ENCODE measurements around the gene GFOD1. TPM values are rescaled to one million over a fixed set of nuclear protein-coding genes. Genes with fewer than 3 reads are reported as not detected.
"Not testable (repeated sequence)": the region's sequence is repeated elsewhere in the genome, so short reads cannot be mapped to it uniquely, and the experiment has no call there.

The GFOD1 gene
- total and polyA plus RNA-seq, 8 donors = 0.76 to 29.4 (median 11.4) TPM

GRCh38 chr6:13461307-13461706 lies 26.1 kb downstream of the GFOD1 start:
- peak overlapping the region in 2 of 5 donors; percentile 26 to 46 for H3K27ac ChIP-seq
- intact Hi-C loops (cut with DNase I; ENCODE audit: low total_unique reads) = no loop called here
- WGBS, 5 donors = 97 to 100% (median 98%) methylated on average over 4 of the region's 4 CpGs
- no peaks in the 10 kb centered on the region for H3K36me3 ChIP-seq
- no peak for TF ChIP-seq POLR2AphosphoS5 (IDR thresholded peaks at IDR 0.05)
- TF ChIP-seq POLR2A (IDR thresholded peaks at IDR 0.05) = no peak
- TF ChIP-seq CTCF (IDR thresholded peaks at IDR 0.05) = no peak
- TF ChIP-seq EP300 (IDR thresholded peaks at IDR 0.05) = no peak
- no peaks in the 10 kb centered on the region for H3K9me3 ChIP-seq
- DNase-seq = no peak
- H3K4me1 ChIP-seq = peaks cover 11 to 59% (median 26%) of the 10 kb centered on the region in 4 donors
- H3K27me3 ChIP-seq = no peaks in the 10 kb centered on the region
- no peak overlapping the region for H3K4me3 ChIP-seq

DNA sequence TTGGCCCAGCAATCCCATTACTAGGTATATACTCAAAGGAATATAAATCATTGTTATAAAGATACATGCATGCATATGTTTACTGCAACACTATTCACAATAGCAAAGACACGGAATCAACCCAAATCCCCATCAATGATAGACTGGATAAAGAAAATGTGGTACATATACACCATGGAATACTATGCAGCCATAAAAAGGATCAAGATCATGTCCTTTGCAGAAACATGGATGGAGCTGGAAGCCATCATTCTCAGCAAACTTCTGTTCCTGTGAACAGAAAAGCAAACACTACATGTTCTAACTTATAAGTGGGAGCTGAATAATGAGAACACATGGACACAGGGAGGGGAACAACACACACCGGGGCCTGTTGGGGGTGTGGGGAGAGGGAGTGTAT lies 27.1 kb downstream of the GFOD1 start:
- WGBS, 5 donors = 52 to 100% (median 79%) methylated on average over 2 of the region's 2 CpGs
- DNase-seq; intact Hi-C loops (cut with DNase I; ENCODE audit: low total_unique reads): not testable (repeated sequence)

DNA sequence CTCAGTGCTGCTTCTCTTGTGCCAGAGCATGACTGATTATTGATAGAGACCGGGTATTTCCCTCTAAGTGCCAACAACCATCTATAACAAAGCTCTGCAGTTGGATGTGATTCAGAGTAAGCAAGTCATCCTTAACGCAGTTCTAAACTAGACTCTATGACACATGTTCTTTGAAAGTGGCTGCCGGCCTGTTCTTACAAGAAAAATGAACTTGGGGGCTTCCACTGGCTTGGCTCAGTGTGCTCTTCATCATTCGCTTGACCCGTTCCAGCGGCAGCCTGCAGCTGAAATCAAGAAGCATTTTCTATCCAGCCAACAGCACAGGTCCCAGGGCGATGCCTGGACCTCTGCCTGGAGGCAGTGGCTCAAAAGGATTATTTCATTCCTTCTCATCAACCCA lies 29.8 kb downstream of the GFOD1 start:
- TF ChIP-seq POLR2AphosphoS5 (IDR thresholded peaks at IDR 0.05) (peak in 2 of 3 donors; percentile 43 to 64), EP300 (IDR thresholded peaks at IDR 0.05) (no peak)
- no peaks in the 10 kb centered on the region for H3K9me3 ChIP-seq
- peak in 1 of 2 donors; percentile 73 for DNase-seq
- WGBS, 5 donors = 53 to 80% (median 64%) methylated on average over 7 of the region's 7 CpGs
- peak overlapping the region in 4 of 5 donors; percentile 29 to 91 (median 78) for H3K27ac ChIP-seq
- no peak overlapping the region for H3K4me3 ChIP-seq
- intact Hi-C loops (cut with DNase I; ENCODE audit: low total_unique reads) = no loop called here
- no peaks in the 10 kb centered on the region for H3K36me3 ChIP-seq
- H3K4me1 ChIP-seq = peaks cover 20 to 70% (median 39%) of the 10 kb centered on the region in 4 donors
- no peaks in the 10 kb centered on the region for H3K27me3 ChIP-seq

More for the DNA sequence above, 27.1 kb downstream of the GFOD1 start:
- H3K36me3 ChIP-seq, H3K4me3 ChIP-seq, H3K9me3 ChIP-seq, H3K27ac ChIP-seq, H3K27me3 ChIP-seq: not testable (repeated sequence)
- peaks cover 11 to 56% (median 28%) of the 10 kb centered on the region in 4 donors for H3K4me1 ChIP-seq

DNA sequence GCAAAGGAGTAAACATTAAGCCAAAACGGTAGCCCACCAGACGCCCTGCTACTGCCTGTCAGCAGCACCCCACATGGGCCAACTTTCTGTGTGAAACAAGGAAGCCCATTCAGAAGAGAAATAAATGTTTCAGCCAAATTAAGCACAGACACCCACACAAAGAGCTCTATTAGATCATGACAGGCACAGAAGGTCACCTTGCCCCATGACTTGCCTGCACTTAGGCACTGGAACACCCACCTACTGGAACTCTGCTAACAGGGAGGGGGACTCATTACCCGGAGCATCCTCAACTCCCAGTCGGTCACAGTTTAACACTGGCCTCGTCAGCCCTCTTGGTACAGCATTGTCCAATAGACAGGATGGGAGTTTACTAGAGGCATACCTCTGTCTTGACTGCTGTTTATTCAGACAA lies 31.8 kb downstream of the GFOD1 start:
- Histone ChIP-seq H3K4me1 (peaks cover 9 to 65% (median 30%) of the 10 kb centered on the region in 4 donors), H3K4me3 (no peak overlapping the region), H3K9me3 (no peaks in the 10 kb centered on the region), H3K27ac (peak overlapping the region in 4 of 5 donors; percentile 61 to 91 (median 78)), H3K36me3 (no peaks in the 10 kb centered on the region), H3K27me3 (no peaks in the 10 kb centered on the region)
- TF ChIP-seq POLR2AphosphoS5 (IDR thresholded peaks at IDR 0.05) = peak in 2 of 3 donors; percentile 12 to 22
- no peak for TF ChIP-seq EP300 (IDR thresholded peaks at IDR 0.05)
- 61 to 74% (median 71%) methylated on average over 5 of the region's 5 CpGs for WGBS, 5 donors
- intact Hi-C loops (cut with DNase I; ENCODE audit: low total_unique reads) = no loop called here
- no peak for DNase-seq

DNA sequence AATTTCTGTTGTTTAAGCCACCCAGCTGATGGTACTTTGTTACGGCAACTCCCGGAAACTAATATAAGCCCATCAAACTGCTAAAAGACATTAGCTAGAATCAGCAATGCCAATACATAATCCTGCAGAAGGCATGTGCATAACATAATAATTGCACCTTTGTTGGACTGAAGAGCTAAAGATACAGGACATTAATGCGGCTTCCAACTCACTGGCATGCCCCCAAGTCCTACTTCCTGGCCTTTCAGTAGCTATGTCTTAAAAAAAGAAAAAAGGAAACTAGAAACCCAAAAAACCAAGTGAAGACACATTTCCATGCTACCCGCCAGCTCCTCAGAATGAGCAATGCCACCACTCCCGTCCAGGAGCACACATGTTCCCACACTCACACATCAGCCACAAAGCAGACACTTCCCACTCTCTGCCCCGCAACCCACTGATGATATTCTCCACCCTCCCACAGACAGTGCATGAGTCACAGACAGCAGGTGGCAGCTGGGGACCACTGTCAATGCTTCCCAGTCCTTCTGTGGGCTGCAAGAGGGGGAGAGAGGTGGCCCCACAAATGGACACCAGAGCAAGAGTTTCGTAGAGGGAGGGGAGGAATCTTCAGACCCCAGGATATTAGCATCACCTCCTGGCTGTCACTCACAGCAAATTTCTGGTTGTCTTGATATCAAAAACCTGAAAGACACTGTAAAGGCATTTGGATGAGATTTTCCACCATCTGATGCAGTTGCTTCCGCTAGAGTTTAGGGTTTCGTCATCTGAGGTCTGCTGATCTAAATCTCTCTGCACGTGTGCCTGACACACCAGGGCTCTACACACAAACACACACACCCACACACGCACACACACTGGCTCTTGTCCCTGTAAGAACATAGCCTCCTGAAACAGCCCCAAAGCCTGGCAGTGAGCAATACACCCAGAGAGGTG lies 32.8 kb downstream of the GFOD1 start:
- 50 to 64% (median 63%) methylated on average over 11 of the region's 11 CpGs for WGBS, 5 donors

More for the DNA sequence above, 32.8 kb downstream of the GFOD1 start:
- intact Hi-C loops (cut with DNase I; ENCODE audit: low total_unique reads) = no loop called here
- H3K4me1 ChIP-seq = peaks cover 9 to 75% (median 37%) of the 10 kb centered on the region in 4 donors
- no peak overlapping the region for H3K4me3 ChIP-seq
- TF ChIP-seq CTCF (IDR thresholded peaks at IDR 0.05) (no peak), POLR2AphosphoS5 (IDR thresholded peaks at IDR 0.05) (peak in 1 of 3 donors; percentile 80)
- no peaks in the 10 kb centered on the region for H3K27me3 ChIP-seq
- no peaks in the 10 kb centered on the region for H3K36me3 ChIP-seq
- H3K27ac ChIP-seq = peak overlapping the region; percentile 44 to 91 (median 76)
- no peaks in the 10 kb centered on the region for H3K9me3 ChIP-seq
- DNase-seq = peak; percentile 32 to 58

Measured in stomach (tissue), 9 donors.